Stimulated activated CD4-positive, alpha-beta T cell treated with anti-CD3 and anti-CD28 coated beads, Interleukin-12 subunit alpha, Interleukin-12 subunit beta, amount 100 ng/mL, for 48 hours (primary cell): ENCODE data around the gene SPINT4.
"Not testable (repeated sequence)": the region's sequence is repeated elsewhere in the genome, so short reads cannot be mapped to it uniquely, and the experiment has no call there.

ENCODE experiments used
- DNase-seq, 3 donors: peaks; one replicate each; pipeline ENCODE4 v3.0.0-alpha.2; 2020; ENCODE audit warnings: low read depth in 2 of 3, low spot score in 1 of 3

SPINT4 gene

GRCh38 chr20:45722047-45722446 is at the start of gene SPINT4:
Gene SPINT4 (plus strand): TSS chr20:45722347. CDS start chr20:45722368, 21 bp downstream.
- no peak for DNase-seq

- no peak for DNase-seq
Observed at GRCh38 chr20:45672765-45673164, 49.4 kb upstream of the SPINT4 start.

GRCh38 chr20:45679650-45680049 is 42.5 kb upstream of the SPINT4 start:
- DNase-seq: no peak

- DNase-seq: no peak
Observed at GRCh38 chr20:45685896-45686295, 36.3 kb upstream of the SPINT4 start.

GRCh38 chr20:45693346-45693745 is 28.8 kb upstream of the SPINT4 start:
- not testable (repeated sequence) for DNase-seq

- DNase-seq: no peak
Observed at GRCh38 chr20:45695496-45695895, 26.7 kb upstream of the SPINT4 start.

- no peak for DNase-seq
Observed at GRCh38 chr20:45701104-45701503, 21.0 kb upstream of the SPINT4 start.

- no peak for DNase-seq
Observed at GRCh38 chr20:45701873-45702272, 20.3 kb upstream of the SPINT4 start, which contains the start of gene WFDC13. Gene WFDC13 (plus strand): TSS chr20:45702038. CDS start chr20:45702124, 86 bp downstream.

GRCh38 chr20:45704969-45705637 is 17.0 kb upstream of the SPINT4 start, which contains the start of gene WFDC10B:
Gene WFDC10B (minus strand): TSS chr20:45705019. CDS start chr20:45685992, 19,027 bp downstream.
- DNase-seq: no peak

- DNase-seq: not testable (repeated sequence)
Observed at GRCh38 chr20:45716141-45716688, 5.9 kb upstream of the SPINT4 start.

GRCh38 chr20:45725134-45725533 is 3.0 kb downstream of the SPINT4 start:
- no peak for DNase-seq

- DNase-seq: no peak
Observed at GRCh38 chr20:45727044-45727443, 4.9 kb downstream of the SPINT4 start.

- no peak for DNase-seq
Observed at GRCh38 chr20:45732199-45732598, 10.1 kb downstream of the SPINT4 start.

GRCh38 chr20:45735552-45735951 is 13.4 kb downstream of the SPINT4 start:
- DNase-seq: no peak

GRCh38 chr20:45735988-45736387 is 13.8 kb downstream of the SPINT4 start:
- DNase-seq: no peak

GRCh38 chr20:45742596-45742995 is 20.4 kb downstream of the SPINT4 start:
- DNase-seq: no peak

GRCh38 chr20:45745015-45745414 is 22.9 kb downstream of the SPINT4 start:
- DNase-seq: no peak

- no peak for DNase-seq
Observed at GRCh38 chr20:45751721-45752120, 29.6 kb downstream of the SPINT4 start.

GRCh38 chr20:45752746-45753145 is 30.6 kb downstream of the SPINT4 start:
- no peak for DNase-seq

- DNase-seq: no peak
Observed at GRCh38 chr20:45758096-45758495, 35.9 kb downstream of the SPINT4 start.

- not testable (repeated sequence) for DNase-seq
Observed at GRCh38 chr20:45759921-45760320, 37.8 kb downstream of the SPINT4 start.

- DNase-seq: not testable (repeated sequence)
Observed at GRCh38 chr20:45761966-45762365, 39.8 kb downstream of the SPINT4 start.
